OCI-LY1 (cell line): ENCODE measurements around the gene LHFPL5.

ENCODE experiments used
- H2AFZ ChIP-seq: fragments of 200-600 bp; sonication (generic), shearing (Covaris generic); 2 replicates; pipeline ENCODE4 v1.6.0; 2014; ENCODE audit warnings: antibody characterized with exemption, mild to moderate bottlenecking, low read length
- H3F3A ChIP-seq: fragments of 200-600 bp; sonication (generic), shearing (Covaris generic); 2 replicates; pipeline ENCODE4 v1.6.0; 2014; ENCODE audit warnings: mild to moderate bottlenecking, antibody characterized with exemption, low read length, moderate library complexity; ENCODE audit not compliant: insufficient read depth
- H3K27ac ChIP-seq: fragments of 200-600 bp; sonication (generic); 2 replicates; pipeline ENCODE4 v1.5.1; 2014; ENCODE audit warnings: low read length, mixed run types, mild to moderate bottlenecking, low read depth; ENCODE audit not compliant: poor library complexity, severe bottlenecking
- H3K27me3 ChIP-seq: fragments of 200-600 bp; sonication (generic); 2 replicates; pipeline ENCODE4 v1.6.0; 2014; ENCODE audit warnings: antibody characterized with exemption, mild to moderate bottlenecking, low read length, moderate library complexity; ENCODE audit not compliant: insufficient read depth
- H3K36me3 ChIP-seq: fragments of 200-600 bp; sonication (generic); 2 replicates; pipeline ENCODE4 v1.6.1; 2014; ENCODE audit warnings: mild to moderate bottlenecking, antibody characterized with exemption, low read length, moderate library complexity, mixed read lengths; ENCODE audit not compliant: insufficient read depth
- H3K4me1 ChIP-seq: fragments of 200-600 bp; sonication (generic); 2 replicates; pipeline ENCODE4 v1.5.1; 2014; ENCODE audit warnings: mild to moderate bottlenecking, low read length, moderate library complexity; ENCODE audit not compliant: insufficient read depth, severe bottlenecking
- H3K4me2 ChIP-seq: fragments of 200-600 bp; sonication (generic), shearing (Covaris generic); 2 replicates; pipeline ENCODE4 v1.6.1; 2014; ENCODE audit warnings: low read length
- H3K4me3 ChIP-seq: fragments of 200-600 bp; sonication (generic); 2 replicates; pipeline ENCODE4 v1.5.1; 2014; ENCODE audit warnings: low read length, low read depth, mild to moderate bottlenecking, mixed read lengths; ENCODE audit not compliant: poor library complexity, severe bottlenecking
- H3K79me2 ChIP-seq: fragments of 200-600 bp; shearing (Covaris generic); 2 replicates; pipeline ENCODE4 v1.6.1; 2016; ENCODE audit warnings: mixed run types, low read length, mixed read lengths; ENCODE audit not compliant: insufficient read depth
- H3K9ac ChIP-seq: fragments of 200-600 bp; sonication (generic), shearing (Covaris generic); 2 replicates; pipeline ENCODE4 v1.6.1; 2014; ENCODE audit warnings: mild to moderate bottlenecking, low read length, mixed read lengths
- H3K9me2 ChIP-seq: fragments of 200-600 bp; sonication (generic), shearing (Covaris generic); 2 replicates; pipeline ENCODE4 v1.6.1; 2014; ENCODE audit warnings: low read depth, mild to moderate bottlenecking, low read length, mixed read lengths
- H3K9me3 ChIP-seq: fragments of 200-600 bp; shearing (Covaris generic); 2 replicates; pipeline ENCODE4 v1.6.1; 2014; ENCODE audit warnings: low read length, mixed read lengths
- H4K20me1 ChIP-seq: fragments of 200-600 bp; sonication (generic), shearing (Covaris generic); 2 replicates; pipeline ENCODE4 v1.6.0; 2016; ENCODE audit warnings: mild to moderate bottlenecking, low read length; ENCODE audit not compliant: insufficient read depth
- CTCF ChIP-seq: fragments of 200-600 bp; sonication (generic), shearing (Covaris generic); IDR thresholded peaks from 2 replicates; pipeline ENCODE4 v1.5.1; 2017; ENCODE audit warnings: mild to moderate bottlenecking, antibody characterized with exemption, low read length, moderate library complexity, mixed read lengths
- EZH2 ChIP-seq: fragments of 200-600 bp; sonication (generic), shearing (Covaris generic); IDR thresholded peaks from 2 replicates; pipeline ENCODE4 v1.8.0; 2017; ENCODE audit warnings: borderline replicate concordance, mixed run types, mild to moderate bottlenecking, antibody characterized with exemption, low read length, moderate library complexity, mixed read lengths

The LHFPL5 gene

DNA sequence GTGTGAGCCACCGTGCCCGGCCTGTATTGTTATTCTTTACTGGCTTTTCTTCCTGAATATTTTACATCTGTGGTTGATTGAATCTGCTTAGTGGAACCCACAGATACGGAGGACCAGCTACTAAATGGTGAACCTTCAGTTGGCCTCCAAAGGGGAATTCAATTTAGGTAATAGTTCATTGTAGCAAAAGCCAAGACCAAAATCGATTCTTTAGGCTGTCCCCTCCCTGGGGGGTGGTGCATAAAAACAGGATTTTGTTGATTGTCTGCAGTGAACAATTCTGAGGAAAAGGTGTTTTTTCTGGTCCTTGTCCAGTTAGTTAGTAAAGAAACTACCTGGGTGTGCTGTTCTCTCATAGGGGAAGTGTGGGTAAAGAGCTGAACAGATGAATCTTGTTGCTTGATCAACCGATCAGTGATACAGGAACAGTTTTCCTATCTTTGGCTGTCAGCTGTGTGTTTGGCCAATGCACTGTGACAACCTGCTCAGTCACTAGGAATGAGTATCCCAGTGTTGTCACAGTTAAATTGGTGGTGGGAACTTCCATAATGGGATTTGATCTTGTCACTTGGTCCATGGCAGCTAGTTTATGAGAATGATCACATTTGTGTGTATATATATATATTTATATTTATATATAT is 19.5 kb downstream of the LHFPL5 start:
- H3K4me2 ChIP-seq: no peak overlapping the region
- H4K20me1 ChIP-seq: no peaks in the 10 kb centered on the region
- H3F3A ChIP-seq: no peaks in the 10 kb centered on the region
- no peak overlapping the region for H2AFZ ChIP-seq
- H3K9ac ChIP-seq: no peak overlapping the region
- no peak overlapping the region for H3K4me3 ChIP-seq
- no peaks in the 10 kb centered on the region for H3K36me3 ChIP-seq
- no peak overlapping the region for H3K27ac ChIP-seq
- H3K9me3 ChIP-seq: no peaks in the 10 kb centered on the region
- TF ChIP-seq CTCF: no peak
- no peaks in the 10 kb centered on the region for H3K79me2 ChIP-seq
- H3K9me2 ChIP-seq: no peaks in the 10 kb centered on the region
- H3K4me1 ChIP-seq: no peaks in the 10 kb centered on the region
- no peaks in the 10 kb centered on the region for H3K27me3 ChIP-seq

GRCh38 chr6:35829306-35829705 is 24.2 kb downstream of the LHFPL5 start:
- Histone ChIP-seq H3K9me2 (no peaks in the 10 kb centered on the region), H3K36me3 (peaks cover 21% of the 10 kb centered on the region), H3K9me3 (no peaks in the 10 kb centered on the region), H3K4me2 (no peak overlapping the region), H3F3A (no peaks in the 10 kb centered on the region), H3K79me2 (no peaks in the 10 kb centered on the region), H3K27me3 (no peaks in the 10 kb centered on the region), H3K9ac (no peak overlapping the region), H2AFZ (no peak overlapping the region), H3K4me1 (no peaks in the 10 kb centered on the region), H4K20me1 (no peaks in the 10 kb centered on the region), H3K4me3 (no peak overlapping the region), H3K27ac (no peak overlapping the region)
- TF ChIP-seq EZH2 (no peak), CTCF (no peak)

DNA sequence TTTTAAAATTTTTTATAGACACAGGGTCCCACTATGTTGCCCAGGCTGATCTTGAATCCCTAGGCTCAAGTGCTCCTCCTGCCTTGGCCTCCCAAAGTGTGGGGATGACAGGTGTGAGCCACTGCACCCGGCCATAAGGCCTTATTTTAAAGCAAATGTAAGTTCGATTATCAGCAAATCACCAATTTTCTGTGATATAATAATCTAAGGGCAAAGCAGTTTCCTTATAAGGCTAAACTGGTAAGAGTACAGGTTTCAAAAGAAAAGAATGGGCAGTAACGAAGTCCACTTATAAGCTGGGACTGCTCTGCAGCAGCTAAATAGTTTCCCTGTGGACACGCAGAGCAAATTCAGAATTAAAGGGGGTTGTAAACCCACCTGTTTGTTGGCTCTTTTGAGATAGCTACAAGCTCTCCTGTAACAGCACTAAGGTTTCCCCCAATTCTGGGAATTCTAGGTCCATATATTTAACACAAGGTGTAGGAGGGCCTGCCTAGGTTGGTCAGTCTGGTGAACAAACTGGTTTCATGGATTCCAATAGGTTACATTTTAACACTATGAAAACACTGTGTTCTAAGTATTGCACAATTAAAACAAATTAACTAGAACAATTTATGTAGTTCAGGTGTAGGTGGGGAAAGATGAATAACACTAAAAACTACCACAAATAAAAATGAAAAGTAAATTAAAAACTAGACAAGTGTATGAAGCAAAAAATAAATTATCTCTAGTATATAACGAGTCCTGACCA is 26.3 kb downstream of the LHFPL5 start:
- no peak overlapping the region for H3K4me2 ChIP-seq
- H3K9me2 ChIP-seq: no peaks in the 10 kb centered on the region
- H3K9me3 ChIP-seq: no peaks in the 10 kb centered on the region
- no peaks in the 10 kb centered on the region for H3F3A ChIP-seq
- no peak overlapping the region for H2AFZ ChIP-seq
- no peak overlapping the region for H3K9ac ChIP-seq
- H3K27ac ChIP-seq: no peak overlapping the region
- H3K4me3 ChIP-seq: no peak overlapping the region
- H3K4me1 ChIP-seq: no peaks in the 10 kb centered on the region
- H3K79me2 ChIP-seq: no peaks in the 10 kb centered on the region
- H3K36me3 ChIP-seq: peaks cover 41% of the 10 kb centered on the region
- H3K27me3 ChIP-seq: no peaks in the 10 kb centered on the region
- no peaks in the 10 kb centered on the region for H4K20me1 ChIP-seq
- TF ChIP-seq CTCF (no peak), EZH2 (no peak)
